K562 (cell line): ENCODE results near the gene RPL22.
A peak's percentile ranks its signal among the peaks of the same experiment; 100 is the strongest.

Source experiments
- ETV6 ChIP-seq, 3 experiments: fragments of 150-350 bp in 1 of 3; sonication (generic) in 1 of 3; formaldehyde crosslinking in 1 of 3; IDR thresholded peaks; 2 replicates each; pipeline versions ENCODE4 v1.6.1 to v1.8.0; 2014 to 2022; ENCODE audit warnings: borderline replicate concordance in 2 of 3, low read depth in 2 of 3, antibody characterized with exemption in 1 of 3, low read length in 1 of 3, mild to moderate bottlenecking in 1 of 3, missing genetic modification reagents in 1 of 3
- GABPA ChIP-seq: fragments of 200-800 bp; sonication (Bioruptor generic); conservative IDR thresholded peaks from 2 replicates; pipeline ENCODE4 v1.6.1; 2016; ENCODE audit warnings: low read depth, missing genetic modification characterization, missing compliant biosample characterization
- RAD51 ChIP-seq: fragments of 450-650 bp; IDR thresholded peaks from 2 replicates; pipeline ENCODE4 v1.7.1; 2016; ENCODE audit warnings: low read depth, mild to moderate bottlenecking, borderline replicate concordance
- ZBED1 ChIP-seq: IDR thresholded peaks from 2 replicates; pipeline ENCODE4 v1.6.1; 2014
- ZNF121 ChIP-seq: sonication (generic); formaldehyde crosslinking; conservative IDR thresholded peaks from 2 replicates; pipeline ENCODE4 v1.8.0; 2022; ENCODE audit warnings: missing genetic modification reagents
- ZNF232 ChIP-seq: sonication (generic); formaldehyde crosslinking; IDR thresholded peaks from 2 replicates; pipeline ENCODE4 v1.8.0; 2022; ENCODE audit warnings: mild to moderate bottlenecking, missing genetic modification reagents
- ZNF354B ChIP-seq: fragments of 250-450 bp; sonication (Bioruptor Pico); IDR thresholded peaks from 2 replicates; pipeline ENCODE4 v1.4.0; 2020

GRCh38 chr1:6140413-6140812 lies 59.0 kb downstream of the RPL22 start:
- no peak for TF ChIP-seq ZBED1
- no peak for TF ChIP-seq ETV6 (IDR thresholded peaks at IDR 0.05; ENCODE audit: borderline replicate concordance in 1 of 2, low read depth in 2 of 2, low read length in 1 of 2)
- TF ChIP-seq ETV6 (CRISPR knock-in tag; IDR thresholded peaks at IDR 0.05; ENCODE audit: borderline replicate concordance), result no peak
- TF ChIP-seq ZNF354B (CRISPR knock-in tag), result no peak
- TF ChIP-seq ZNF232 (CRISPR knock-in tag), result no peak
- TF ChIP-seq ZNF121, result no peak
- TF ChIP-seq RAD51, result peak; percentile 62; the same call in 1 of the 2 replicates
- TF ChIP-seq GABPA, result no peak
